Activated gamma-delta T cell treated with Interleukin-2 at 50 U/mL for 16 hours (primary cell): ENCODE measurements around the gene LMO7.
"Not testable (repeated sequence)": the region's sequence is repeated elsewhere in the genome, so short reads cannot be mapped to it uniquely, and the experiment has no call there.

Source experiments
- DNase-seq: peaks from one replicate; pipeline ENCODE4 v3.0.0-alpha.2; 2020

The LMO7 gene

GRCh38 chr13:75782985-75783384, 146.9 kb downstream of the LMO7 start:
- DNase-seq = no peak

DNA sequence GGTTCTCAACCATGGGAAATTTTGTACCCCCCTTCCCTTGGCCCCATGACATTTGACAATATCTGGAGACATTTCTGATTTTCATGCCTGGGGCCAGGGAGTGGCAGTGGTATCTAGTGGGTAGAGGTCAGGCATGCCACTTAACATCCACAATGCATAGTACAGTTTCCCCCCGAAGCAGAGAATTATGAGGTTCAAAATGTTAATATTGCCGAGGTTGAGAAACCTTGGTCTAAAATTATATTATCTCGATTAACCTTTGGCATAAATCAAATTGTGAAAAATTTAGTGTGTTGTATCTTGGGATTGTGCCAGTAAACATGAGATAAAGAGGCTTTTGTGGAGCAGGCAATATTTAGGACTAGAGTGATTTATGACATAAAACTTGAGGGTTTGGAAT, 147.9 kb downstream of the LMO7 start:
- DNase-seq = no peak

GRCh38 chr13:75785130-75785529, 149.0 kb downstream of the LMO7 start:
- no peak for DNase-seq

DNA sequence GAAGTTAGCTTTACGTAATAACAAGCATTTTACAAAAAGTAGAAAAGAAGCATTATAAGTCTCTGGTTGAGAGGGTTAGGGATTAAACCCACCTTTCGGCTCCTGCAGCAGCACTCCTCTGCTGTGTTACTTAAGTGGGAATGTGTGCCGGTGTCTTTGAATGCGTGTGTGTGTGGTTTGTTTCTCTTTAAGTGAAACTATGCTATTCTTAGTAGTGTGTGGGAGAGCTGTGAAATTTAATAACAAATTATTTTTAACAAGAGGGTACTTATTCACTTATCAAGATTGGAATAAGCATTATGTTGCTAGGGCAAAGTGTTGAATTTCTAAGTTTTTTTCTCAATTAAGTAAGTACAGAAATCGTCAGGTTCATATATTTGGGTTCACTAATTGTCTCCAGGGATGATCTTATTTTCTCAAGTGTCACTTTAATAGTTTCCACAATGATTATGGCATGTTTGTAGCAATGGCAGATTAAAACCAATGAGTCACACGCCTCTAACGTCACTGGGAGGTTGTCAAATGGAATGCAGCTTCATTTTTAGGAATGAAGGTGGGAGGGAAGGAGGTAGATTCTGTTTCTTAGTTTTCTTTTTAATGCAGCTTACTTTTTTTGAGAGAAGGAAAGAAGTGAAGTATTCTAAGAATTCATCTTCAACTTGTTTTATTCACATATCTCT, 151.3 kb downstream of the LMO7 start:
- no peak for DNase-seq

DNA sequence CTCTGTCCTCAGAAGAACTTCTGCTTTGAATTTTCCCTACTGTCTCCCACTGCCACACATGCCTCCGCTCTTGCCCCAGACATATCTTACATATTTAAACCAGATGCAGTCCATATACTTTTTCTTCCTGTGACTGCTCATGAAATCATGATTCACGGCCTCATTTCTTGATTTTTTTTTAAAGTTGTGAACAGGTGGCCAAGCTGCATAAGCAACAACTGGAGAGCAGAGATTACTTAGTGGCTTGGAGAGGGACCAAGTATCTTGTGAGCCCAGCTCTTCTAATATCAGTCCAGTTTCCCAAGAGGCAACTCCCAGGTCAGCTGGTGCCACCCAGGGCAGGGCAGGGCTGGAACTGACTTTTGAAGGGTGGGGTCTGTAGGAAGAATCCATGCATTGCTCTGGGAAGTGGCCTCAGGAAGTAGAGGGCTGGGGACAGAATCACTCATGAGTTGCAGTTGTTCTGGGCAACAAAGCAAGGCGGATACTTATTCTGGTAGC, 152.4 kb downstream of the LMO7 start:
- no peak for DNase-seq

GRCh38 chr13:75789451-75790197, 153.5 kb downstream of the LMO7 start:
- no peak for DNase-seq

GRCh38 chr13:75790198-75790970, 154.3 kb downstream of the LMO7 start:
- DNase-seq = no peak

DNA sequence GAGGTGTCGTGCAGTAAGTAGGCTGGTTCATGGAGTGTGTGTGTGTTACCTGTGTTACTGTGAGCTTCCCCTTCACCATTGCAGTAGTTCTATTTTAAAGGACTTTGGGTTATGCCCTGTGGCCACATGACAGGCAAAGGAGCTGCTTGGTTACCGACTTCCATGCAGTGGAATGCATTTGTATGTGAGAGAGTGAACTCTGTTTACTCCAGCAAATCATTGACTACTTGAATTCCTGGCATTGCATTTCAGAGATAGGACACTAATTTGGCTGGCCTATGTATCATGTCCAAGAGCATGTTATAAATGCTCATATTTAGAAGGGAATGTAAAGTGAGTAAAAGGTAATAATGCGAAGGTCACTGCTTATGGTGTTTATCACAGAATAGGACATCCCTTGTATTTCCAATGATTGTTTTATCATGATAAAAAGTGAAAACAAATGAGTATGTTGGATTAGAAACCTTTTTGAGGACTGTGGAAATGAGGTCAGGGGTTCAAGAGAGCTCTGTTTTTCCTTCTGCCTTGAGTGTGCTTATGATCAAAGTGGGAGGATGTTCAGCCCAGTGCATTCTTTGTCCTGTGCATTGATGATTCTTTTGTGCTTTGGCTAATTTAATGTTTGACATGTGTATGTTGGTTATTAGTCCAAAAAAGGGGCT, 156.5 kb downstream of the LMO7 start:
- no peak for DNase-seq

GRCh38 chr13:75793188-75793567, 157.0 kb downstream of the LMO7 start:
- DNase-seq = not testable (repeated sequence)

GRCh38 chr13:75794663-75795062, 158.5 kb downstream of the LMO7 start:
- DNase-seq = no peak

DNA sequence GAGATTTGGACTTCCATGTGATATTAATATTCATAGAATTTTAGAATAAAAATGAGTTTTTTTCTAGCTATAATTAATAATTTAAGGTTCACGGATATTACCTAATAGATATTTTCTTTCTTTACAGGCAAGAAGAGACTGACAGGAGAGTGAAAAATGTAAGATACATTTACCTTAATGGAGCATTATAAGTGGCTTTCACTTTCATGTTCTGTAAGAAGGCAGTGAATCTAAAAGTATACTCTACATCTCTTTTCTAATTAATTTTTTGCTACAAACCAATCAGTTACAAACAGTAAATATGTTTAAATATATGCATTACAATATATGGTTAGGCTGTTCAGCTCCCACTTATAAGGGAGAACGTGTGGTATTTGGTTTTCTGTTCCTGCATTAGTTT, 159.1 kb downstream of the LMO7 start:
- no peak for DNase-seq

GRCh38 chr13:75796825-75797224, 160.7 kb downstream of the LMO7 start:
- no peak for DNase-seq

DNA sequence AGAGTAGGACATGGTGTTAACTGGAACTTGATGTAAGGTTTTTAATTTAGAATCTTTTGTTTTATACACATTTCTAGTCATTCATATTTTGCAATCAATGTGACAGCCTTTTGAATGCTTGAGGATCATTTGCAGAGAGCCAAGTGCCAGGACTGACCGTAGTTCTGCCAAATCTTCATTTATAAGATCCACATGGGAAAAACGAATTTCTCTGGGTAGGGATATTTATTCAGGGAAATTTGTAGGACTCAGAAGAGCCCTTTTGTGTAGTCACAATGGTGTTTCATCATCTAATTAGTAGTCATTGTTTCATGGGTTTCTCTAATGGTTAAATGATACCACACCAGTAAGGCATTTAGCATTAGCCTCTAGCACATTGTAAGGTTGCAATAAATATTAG, 161.1 kb downstream of the LMO7 start:
- DNase-seq = no peak

DNA sequence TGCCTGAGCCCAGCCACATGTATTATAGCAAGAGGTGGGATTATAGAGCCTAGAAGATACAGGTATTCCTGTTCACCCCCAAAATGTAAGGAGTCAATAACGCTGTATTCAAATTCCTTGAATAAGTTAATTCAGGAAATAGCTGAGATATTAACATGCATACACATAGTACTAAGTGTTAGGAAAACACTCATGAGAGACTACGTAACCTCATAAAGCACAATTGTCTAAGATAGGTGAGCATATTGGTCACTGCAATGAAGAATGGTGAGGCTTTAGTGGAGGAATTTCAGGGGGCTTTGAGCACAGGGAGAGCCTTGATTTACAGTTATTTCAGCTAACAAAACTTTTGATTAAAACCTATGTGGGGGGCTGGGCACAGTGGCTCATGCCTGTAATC, 161.6 kb downstream of the LMO7 start:
- no peak for DNase-seq

- no peak for DNase-seq
Observed at GRCh38 chr13:75798353-75799255, 162.5 kb downstream of the LMO7 start.

GRCh38 chr13:75800545-75800944, 164.4 kb downstream of the LMO7 start:
- DNase-seq = no peak

GRCh38 chr13:75801388-75801945, 165.3 kb downstream of the LMO7 start:
- no peak for DNase-seq

- no peak for DNase-seq
Observed at GRCh38 chr13:75802161-75802560, 166.0 kb downstream of the LMO7 start.

DNA sequence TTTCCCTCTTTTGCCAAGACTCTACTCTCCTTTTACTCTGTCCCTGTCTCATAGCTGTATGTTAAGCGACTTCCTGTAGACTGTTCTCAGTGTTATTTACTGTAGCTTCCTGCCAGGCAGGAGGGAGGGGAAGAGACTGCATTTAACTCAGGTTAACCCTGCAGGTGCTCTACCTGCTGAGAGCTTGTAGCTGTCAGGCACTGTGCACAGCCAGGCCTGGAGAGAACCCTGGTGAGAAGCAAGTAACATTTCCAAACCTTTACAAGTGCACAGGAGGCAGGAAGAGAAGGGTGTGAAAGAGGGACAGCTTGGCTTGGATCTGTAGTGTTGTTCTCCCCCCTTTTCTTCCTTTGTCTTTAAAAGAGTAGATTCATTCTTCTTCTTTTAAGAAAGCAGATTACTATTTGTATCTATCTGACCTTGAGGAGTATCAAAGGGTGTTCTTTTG, 167.1 kb downstream of the LMO7 start:
- DNase-seq = peak; percentile 6

DNA sequence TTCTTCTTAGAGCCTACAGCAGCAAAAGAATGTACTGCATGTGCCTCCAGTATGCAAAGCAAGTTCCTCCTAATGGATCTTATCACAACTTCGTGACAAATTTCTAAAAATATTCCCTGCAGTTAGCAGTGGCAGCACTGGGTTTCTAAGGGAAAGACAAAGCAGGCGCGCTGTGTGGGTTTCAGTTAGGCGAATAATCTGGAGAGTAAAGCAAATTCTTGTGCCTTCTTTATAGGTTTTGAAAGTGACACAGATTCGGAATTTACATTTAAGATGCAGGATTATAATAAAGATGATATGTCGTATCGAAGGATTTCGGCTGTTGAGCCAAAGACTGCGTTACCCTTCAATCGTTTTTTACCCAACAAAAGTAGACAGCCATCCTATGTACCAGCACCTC, 167.9 kb downstream of the LMO7 start:
- DNase-seq = no peak

- DNase-seq = no peak
Observed at GRCh38 chr13:75804605-75805004, 168.5 kb downstream of the LMO7 start.

GRCh38 chr13:75806117-75806516, 170.0 kb downstream of the LMO7 start:
- DNase-seq = no peak
